NOMO-1 (cell line): ENCODE measurements around the gene ECSIT.
"Not testable (repeated sequence)": the region's sequence is repeated elsewhere in the genome, so short reads cannot be mapped to it uniquely, and the experiment has no call there.

Source experiments
- DNase-seq, 2 experiments: peaks; one replicate each; lab custom pipeline; 2025; ENCODE audit not compliant: unreplicated experiment in 2 of 2; lab: John Stamatoyannopoulos, UW

Gene ECSIT

GRCh38 chr19:11479898-11480714 lies 48.8 kb downstream of the ECSIT start:
- DNase-seq, result no peak

- DNase-seq, result peak; percentile 11 to 48
Observed at GRCh38 chr19:11479090-11479897, 49.6 kb downstream of the ECSIT start.

GRCh38 chr19:11478167-11479089 lies 50.5 kb downstream of the ECSIT start:
- peak in 1 of 2 experiments; percentile 34 for DNase-seq

GRCh38 chr19:11475861-11476260 lies 53.1 kb downstream of the ECSIT start:
- DNase-seq, result no peak

GRCh38 chr19:11475343-11475742 lies 53.6 kb downstream of the ECSIT start:
- not testable (repeated sequence) for DNase-seq

- no peak for DNase-seq
Observed at GRCh38 chr19:11473725-11474124, 55.2 kb downstream of the ECSIT start.

- not testable (repeated sequence) for DNase-seq
Observed at GRCh38 chr19:11468266-11468845, 60.6 kb downstream of the ECSIT start.

- DNase-seq, result no peak
Observed at GRCh38 chr19:11465600-11465999, 63.3 kb downstream of the ECSIT start.

- no peak for DNase-seq
Observed at GRCh38 chr19:11464333-11465265, 64.3 kb downstream of the ECSIT start.

- DNase-seq, result no peak
Observed at GRCh38 chr19:11463391-11463790, 65.5 kb downstream of the ECSIT start.

GRCh38 chr19:11461453-11461852 lies 67.5 kb downstream of the ECSIT start:
- DNase-seq, result no peak

GRCh38 chr19:11460207-11460606 lies 68.7 kb downstream of the ECSIT start:
- DNase-seq, result no peak

- not testable (repeated sequence) for DNase-seq
Observed at GRCh38 chr19:11458912-11459311, 70.0 kb downstream of the ECSIT start.

- DNase-seq, result no peak
Observed at GRCh38 chr19:11458236-11458900, 70.6 kb downstream of the ECSIT start.

- DNase-seq, result no peak
Observed at GRCh38 chr19:11457831-11458230, 71.1 kb downstream of the ECSIT start.

- no peak for DNase-seq
Observed at GRCh38 chr19:11457115-11457514, 71.8 kb downstream of the ECSIT start.

GRCh38 chr19:11456659-11457058 lies 72.3 kb downstream of the ECSIT start:
- DNase-seq, result no peak
